K562 (cell line): ENCODE results near the gene LYSMD1. TPM values are rescaled to one million over a fixed set of nuclear protein-coding genes. Genes with fewer than 3 reads are reported as not detected.

Source experiments
- ARID4B ChIP-seq: sonication (generic); formaldehyde crosslinking; IDR thresholded peaks from 2 replicates; pipeline ENCODE4 v1.8.0; 2022; ENCODE audit warnings: mild to moderate bottlenecking, missing genetic modification reagents
- E2F3 ChIP-seq: fragments of 250-450 bp; sonication (Bioruptor Pico); IDR thresholded peaks from 2 replicates; pipeline ENCODE4 v1.4.0; 2020; ENCODE audit warnings: mild to moderate bottlenecking
- EP300 ChIP-seq: IDR thresholded peaks from 2 replicates; pipeline ENCODE4 v1.6.1; 2012; ENCODE audit warnings: low read length, improper control_type of control experiment
- ILK ChIP-seq: fragments of 450-650 bp; IDR thresholded peaks from 2 replicates; pipeline ENCODE4 v1.6.1; 2016; ENCODE audit warnings: missing genetic modification characterization, low read depth, mild to moderate bottlenecking, missing compliant biosample characterization, moderate library complexity, borderline replicate concordance
- KAT8 ChIP-seq: fragments of 450-650 bp; IDR thresholded peaks from 2 replicates; pipeline ENCODE4 v1.6.1; 2016; ENCODE audit warnings: low read depth, mild to moderate bottlenecking
- KDM2B ChIP-seq: fragments of 250-450 bp; sonication (Bioruptor Pico); IDR thresholded peaks from 2 replicates; pipeline ENCODE4 v1.8.0; 2021; ENCODE audit warnings: mild to moderate bottlenecking, moderate library complexity
- MAFG ChIP-seq: fragments of 450-650 bp; conservative IDR thresholded peaks from 2 replicates; pipeline ENCODE4 v1.6.1; 2016; ENCODE audit warnings: missing genetic modification characterization, missing compliant biosample characterization
- MITF ChIP-seq: IDR thresholded peaks from 2 replicates; pipeline ENCODE4 v1.6.1; 2014; ENCODE audit warnings: antibody characterized with exemption
- NFIX ChIP-seq: fragments of 250-450 bp; sonication (Bioruptor Pico); IDR thresholded peaks from 2 replicates; pipeline ENCODE4 v1.4.0; 2020; ENCODE audit warnings: low read depth, mild to moderate bottlenecking, moderate library complexity
- POLR2G ChIP-seq: fragments of 200-400 bp; formaldehyde crosslinking; IDR thresholded peaks from 2 replicates; pipeline ENCODE4 v1.6.1; 2017; ENCODE audit warnings: low read depth, mild to moderate bottlenecking, antibody characterized with exemption, low read length, moderate library complexity
- POLR2H ChIP-seq: IDR thresholded peaks from 2 replicates; pipeline ENCODE4 v1.6.1; 2016; ENCODE audit warnings: missing genetic modification characterization, low read depth, mild to moderate bottlenecking, control low read depth, missing compliant biosample characterization, moderate library complexity
- PREB ChIP-seq: sonication (generic); formaldehyde crosslinking; IDR thresholded peaks from 2 replicates; pipeline ENCODE4 v1.8.1; 2023; ENCODE audit warnings: mild to moderate bottlenecking, missing genetic modification reagents
- RBM22 ChIP-seq: fragments of 200-400 bp; formaldehyde crosslinking; IDR thresholded peaks from 2 replicates; pipeline ENCODE4 v1.6.1; 2018; ENCODE audit warnings: low read length, low read depth; ENCODE audit not compliant: poor library complexity, severe bottlenecking
- ZBED1 ChIP-seq: IDR thresholded peaks from 2 replicates; pipeline ENCODE4 v1.6.1; 2014
- ZBTB34 ChIP-seq: fragments of 250-450 bp; sonication (Bioruptor Pico); IDR thresholded peaks from 2 replicates; pipeline ENCODE4 v1.8.0; 2021; ENCODE audit warnings: mild to moderate bottlenecking, moderate library complexity
- ZNF146 ChIP-seq: IDR thresholded peaks from one replicate; pipeline ENCODE4 v1.6.1; 2018; ENCODE audit warnings: missing compliant biosample characterization; ENCODE audit not compliant: unreplicated experiment
- ZNF224 ChIP-seq: sonication (generic); formaldehyde crosslinking; IDR thresholded peaks from 2 replicates; pipeline ENCODE4 v1.8.0; 2022; ENCODE audit warnings: mild to moderate bottlenecking, missing genetic modification reagents
- ZNF232 ChIP-seq: sonication (generic); formaldehyde crosslinking; IDR thresholded peaks from 2 replicates; pipeline ENCODE4 v1.8.0; 2022; ENCODE audit warnings: mild to moderate bottlenecking, missing genetic modification reagents
- ZNF354B ChIP-seq: fragments of 250-450 bp; sonication (Bioruptor Pico); IDR thresholded peaks from 2 replicates; pipeline ENCODE4 v1.4.0; 2020
- polyA plus RNA-seq, 8 experiments: library from polyadenylated mRNA; depleted of rRNA in 4 of 8; stranded (reverse) in 5 of 8; unstranded in 3 of 8; fragments of >200 nt; fragmentation: Nextera tagmentation in 2 of 8; fragmentation: Illumina TruSeq in 1 of 8; extraction: Ambion mirVana in 2 of 8; extraction: Trizol in 1 of 8; gene quantifications; 2 replicates each; pipeline versions ENCODE4 v1.2.1 to v1.2.3, GENCODE V29; 2011 to 2014; ENCODE audit warnings: inconsistent platforms in 1 of 8, missing spikeins in 1 of 8
- total RNA-seq, 7 experiments: library from RNA; depleted of rRNA in 6 of 7; stranded (reverse); fragments of >200 nt in 6 of 7; fragmentation: Illumina TruSeq in 2 of 7; extraction: Trizol in 2 of 7; gene quantifications; 2 replicates each; pipeline versions ENCODE4 v1.2.1 to v1.2.3, GENCODE V29; 2011 to 2021; ENCODE audit warnings: low replicate concordance in 1 of 7

LYSMD1 gene
- total and polyA plus RNA-seq, 9 of the 15 experiments (the other 6 are each of a cell fraction or from before 2014, with no cell fraction given): 2.2 to 9.4 (median 6.0) TPM

GRCh38 chr1:151146412-151147131 is 19.1 kb downstream of the LYSMD1 start, which contains the start of gene SEMA6C (continued):
- TF ChIP-seq POLR2H (tag) (no peak), ARID4B (no peak), ZNF146 (no peak), POLR2G (peak; percentile 92), RBM22 (no peak), E2F3 (CRISPR knock-in tag) (no peak), PREB (CRISPR knock-in tag) (no peak), NFIX (CRISPR knock-in tag) (no peak), ZNF232 (CRISPR knock-in tag) (no peak; the same call in 1 of the 2 replicates), KAT8 (no peak), EP300 (no peak), ZBED1 (no peak), ZNF224 (no peak), KDM2B (CRISPR knock-in tag) (peak; percentile 62; the same call in 1 of the 2 replicates), MITF (no peak), ZBTB34 (no peak), ZNF354B (CRISPR knock-in tag) (no peak), MAFG (tag) (no peak), ILK (tag) (no peak)
